HUES64 (cell line): Measurements from ENCODE around the gene FNDC10.

Experiments used
- H3K27ac ChIP-seq: 2 replicates; pipeline ENCODE4 v1.7.0; 2013; ENCODE audit warnings: low read depth, low read length, inconsistent platforms
- H3K27me3 ChIP-seq: 2 replicates; pipeline ENCODE4 v1.6.1; 2013; ENCODE audit warnings: mild to moderate bottlenecking, low read length; ENCODE audit not compliant: insufficient read depth
- H3K36me3 ChIP-seq: 2 replicates; pipeline ENCODE4 v1.6.1; 2013; ENCODE audit warnings: mild to moderate bottlenecking, low read length; ENCODE audit not compliant: insufficient read depth
- H3K4me1 ChIP-seq: 2 replicates; pipeline ENCODE4 v1.6.1; 2013; ENCODE audit warnings: mild to moderate bottlenecking, low read length, moderate library complexity; ENCODE audit not compliant: insufficient read depth
- H3K4me3 ChIP-seq: 2 replicates; pipeline ENCODE4 v1.5.1; 2013; ENCODE audit warnings: mild to moderate bottlenecking, low read length, moderate library complexity
- H3K9ac ChIP-seq: 2 replicates; pipeline ENCODE4 v1.6.1; 2013; ENCODE audit warnings: mild to moderate bottlenecking, low read depth, low read length
- H3K9me3 ChIP-seq: 2 replicates; pipeline ENCODE4 v1.6.1; 2013; ENCODE audit warnings: low read depth, low read length; ENCODE audit not compliant: insufficient read depth
- WGBS: fragments of 150-250, 120-280 bp; methylation state at CpG from one replicate; pipeline ENCODE4 v1.1.7; 2013; ENCODE audit warnings: missing lambda C conversion rate; 5-methylcytosine and 5-hydroxymethylcytosine counted together

Gene FNDC10

GRCh38 chr1:1620433-1621139, 20.7 kb upstream of the FNDC10 start:
- no peaks in the 10 kb centered on the region for H3K27me3 ChIP-seq
- 92% methylated on average over 16 of the region's 16 CpGs for WGBS
- H3K36me3 ChIP-seq, result peaks cover 4% of the 10 kb centered on the region; the same call in 1 of the 2 replicates
- H3K9ac ChIP-seq, result no peak overlapping the region
- H3K9me3 ChIP-seq, result no peaks in the 10 kb centered on the region
- no peak overlapping the region for H3K27ac ChIP-seq
- H3K4me1 ChIP-seq, result no peaks in the 10 kb centered on the region
- no peak overlapping the region for H3K4me3 ChIP-seq

DNA sequence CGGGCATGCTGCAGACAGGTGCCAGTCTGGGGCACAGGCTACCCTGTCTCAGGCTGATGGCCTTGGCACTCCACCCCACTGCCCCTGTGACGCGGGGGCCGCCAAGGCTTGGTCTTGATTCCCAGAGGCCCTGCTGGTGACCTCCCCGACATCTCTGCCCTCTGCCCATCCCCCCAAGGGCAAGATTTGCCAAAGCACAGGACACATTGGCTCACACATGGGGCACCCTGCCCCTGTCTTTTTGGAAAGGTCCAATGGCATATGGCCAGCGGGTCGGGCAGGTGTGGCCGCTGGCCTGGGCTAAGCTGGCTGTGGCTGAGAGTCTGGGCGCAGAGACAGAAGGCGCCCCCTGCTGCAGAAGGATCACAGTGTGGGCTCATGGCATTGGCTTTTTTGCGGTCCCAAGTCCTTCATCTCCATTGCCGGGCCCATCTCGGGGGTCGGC, 20.0 kb upstream of the FNDC10 start:
- Histone ChIP-seq H3K4me3 (no peak overlapping the region), H3K4me1 (no peaks in the 10 kb centered on the region), H3K9me3 (no peaks in the 10 kb centered on the region), H3K27me3 (no peaks in the 10 kb centered on the region), H3K27ac (no peak overlapping the region), H3K9ac (no peak overlapping the region), H3K36me3 (peaks cover 4% of the 10 kb centered on the region; the same call in 1 of the 2 replicates)
- WGBS, result 81% methylated on average over 14 of the region's 14 CpGs

GRCh38 chr1:1618396-1619068, 18.6 kb upstream of the FNDC10 start:
- Histone ChIP-seq H3K27me3 (no peaks in the 10 kb centered on the region), H3K4me3 (no peak overlapping the region), H3K9me3 (no peaks in the 10 kb centered on the region), H3K36me3 (peaks cover 4% of the 10 kb centered on the region; the same call in 1 of the 2 replicates), H3K27ac (no peak overlapping the region), H3K4me1 (peaks cover 6% of the 10 kb centered on the region; the same call in 1 of the 2 replicates), H3K9ac (no peak overlapping the region)
- 86% methylated on average over 9 of the region's 9 CpGs for WGBS

DNA sequence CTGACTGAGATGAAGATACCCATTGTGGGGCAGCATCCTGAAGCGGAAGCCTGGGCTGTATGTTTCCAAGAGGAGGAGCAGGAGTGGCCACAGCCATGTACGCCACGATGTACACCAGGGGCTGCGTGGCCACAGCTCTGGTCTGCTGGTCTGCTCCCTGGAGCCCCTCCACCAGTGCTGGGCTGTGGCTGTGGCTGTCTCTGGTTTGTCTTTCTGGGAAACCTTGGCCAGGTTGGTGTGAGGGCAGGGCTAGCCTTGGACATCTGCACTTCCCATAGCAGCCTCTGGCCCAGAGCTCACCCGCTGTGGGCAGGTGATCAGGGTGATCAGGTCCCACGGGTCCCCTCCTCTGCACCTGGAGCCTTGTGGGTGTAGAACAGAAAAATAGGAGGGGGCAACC, 18.0 kb upstream of the FNDC10 start:
- 95% methylated on average over 6 of the region's 6 CpGs for WGBS
- H3K36me3 ChIP-seq, result peaks cover 4% of the 10 kb centered on the region; the same call in 1 of the 2 replicates
- peaks cover 6% of the 10 kb centered on the region; the same call in 1 of the 2 replicates for H3K4me1 ChIP-seq
- H3K4me3 ChIP-seq, result no peak overlapping the region
- H3K27ac ChIP-seq, result no peak overlapping the region
- H3K9ac ChIP-seq, result no peak overlapping the region
- no peaks in the 10 kb centered on the region for H3K9me3 ChIP-seq
- H3K27me3 ChIP-seq, result no peaks in the 10 kb centered on the region

GRCh38 chr1:1617516-1617915, 17.6 kb upstream of the FNDC10 start:
- H3K27me3 ChIP-seq, result no peaks in the 10 kb centered on the region
- no peak overlapping the region for H3K9ac ChIP-seq
- no peaks in the 10 kb centered on the region for H3K9me3 ChIP-seq
- 91% methylated on average over 11 of the region's 11 CpGs for WGBS
- H3K4me3 ChIP-seq, result no peak overlapping the region
- no peak overlapping the region for H3K27ac ChIP-seq
- peaks cover 6% of the 10 kb centered on the region; the same call in 1 of the 2 replicates for H3K4me1 ChIP-seq
- H3K36me3 ChIP-seq, result peaks cover 4% of the 10 kb centered on the region; the same call in 1 of the 2 replicates

- Histone ChIP-seq H3K27ac (no peak overlapping the region), H3K36me3 (peaks cover 4% of the 10 kb centered on the region; the same call in 1 of the 2 replicates), H3K9ac (peak overlapping the region; percentile 100; the same call in 1 of the 2 replicates), H3K4me3 (peak overlapping the region; percentile 99), H3K4me1 (peaks cover 6% of the 10 kb centered on the region; the same call in 1 of the 2 replicates), H3K27me3 (no peaks in the 10 kb centered on the region), H3K9me3 (no peaks in the 10 kb centered on the region)
- WGBS, result 82% methylated on average over 19 of the region's 19 CpGs
Measured at GRCh38 chr1:1616838-1617237, 16.9 kb upstream of the FNDC10 start.

DNA sequence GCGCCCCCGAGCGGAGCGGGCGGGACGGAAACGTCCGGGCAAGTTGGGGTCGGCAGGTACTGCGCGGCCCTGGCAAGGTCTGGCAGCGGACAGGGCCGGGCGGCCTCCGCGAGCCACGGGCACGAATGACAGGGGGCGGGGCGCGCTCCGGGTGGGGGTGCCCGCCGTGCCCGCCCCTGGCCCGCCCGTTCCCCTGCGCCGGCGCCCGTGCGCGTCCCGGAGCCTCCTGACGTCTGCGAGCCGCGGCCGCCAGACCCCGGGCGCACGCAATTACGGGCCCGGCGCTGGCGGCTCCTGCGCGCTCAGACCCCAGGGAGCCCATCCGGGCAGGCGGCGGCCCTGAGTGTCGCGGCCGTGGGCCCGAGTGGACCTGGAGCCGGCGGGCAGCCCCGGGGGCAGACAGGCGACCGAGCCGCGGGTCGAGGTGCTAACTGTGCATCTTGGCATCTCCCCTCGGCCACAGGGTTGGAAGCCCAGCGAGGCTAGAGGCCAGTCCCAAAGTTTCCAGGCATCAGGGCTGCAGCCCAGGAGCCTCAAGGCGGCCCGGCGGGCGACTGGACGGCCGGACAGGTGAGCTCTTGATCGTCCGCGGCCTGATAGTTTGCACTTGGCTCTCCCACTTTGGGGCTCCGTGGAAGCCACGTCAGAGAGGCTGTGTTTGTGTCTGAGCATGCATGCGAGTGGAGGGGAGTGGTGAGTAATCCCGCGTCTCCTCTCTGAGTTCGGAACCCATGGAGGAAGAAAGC, 16.3 kb upstream of the FNDC10 start:
- H3K9me3 ChIP-seq, result no peaks in the 10 kb centered on the region
- peak overlapping the region; percentile 99 for H3K4me3 ChIP-seq
- H3K27ac ChIP-seq, result peak overlapping the region; percentile 100; the same call in 1 of the 2 replicates
- H3K27me3 ChIP-seq, result no peaks in the 10 kb centered on the region
- H3K9ac ChIP-seq, result peak overlapping the region; percentile 100
- peaks cover 6% of the 10 kb centered on the region; the same call in 1 of the 2 replicates for H3K4me1 ChIP-seq
- peaks cover 4% of the 10 kb centered on the region; the same call in 1 of the 2 replicates for H3K36me3 ChIP-seq
- 8% methylated on average over 80 of the region's 80 CpGs for WGBS

DNA sequence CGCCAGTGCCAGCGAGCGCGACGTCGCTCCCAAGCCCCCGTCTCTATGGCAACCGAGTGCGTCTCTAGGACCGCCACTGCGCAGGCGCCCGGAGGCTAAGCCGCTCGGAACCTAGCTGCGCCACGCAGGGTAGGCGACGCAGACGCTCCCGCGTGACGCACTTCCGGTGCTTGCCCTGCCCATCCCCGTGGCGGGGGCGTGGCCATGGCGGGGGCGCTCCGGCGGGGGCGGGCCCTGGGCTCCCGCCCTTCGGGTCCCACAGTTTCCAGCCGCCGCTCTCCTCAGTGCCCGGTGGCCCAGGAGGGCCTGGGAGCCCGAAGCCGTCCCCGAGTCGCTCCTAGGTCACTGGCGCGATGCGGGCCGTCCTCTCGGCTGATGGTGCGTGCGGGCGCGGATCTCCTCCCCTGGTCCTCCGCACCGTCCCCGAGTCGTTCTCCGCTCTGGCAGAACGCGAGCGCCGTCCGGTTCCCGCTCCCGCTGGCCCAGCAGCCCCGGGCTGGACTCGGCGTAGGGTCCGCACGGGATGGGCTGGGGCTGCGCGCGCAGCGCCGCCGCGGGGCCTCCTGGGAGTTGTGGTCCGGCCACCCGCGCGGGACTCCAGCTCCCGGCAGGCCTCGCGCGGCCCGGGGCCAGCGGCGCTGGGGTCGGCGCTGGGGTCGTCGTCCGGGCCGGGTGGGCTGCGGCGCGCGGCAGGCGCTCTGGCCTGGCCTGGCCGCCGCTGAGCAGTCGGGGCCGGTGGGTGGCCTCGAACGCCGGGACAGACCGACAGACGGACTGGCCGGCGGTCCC, 15.5 kb upstream of the FNDC10 start, which contains the start of gene MIB2:
TSS of gene MIB2 (plus strand) at position 245 of the 789 bp plus-strand sequence. CDS start 7,953 bp downstream, outside the sequence.
- Histone ChIP-seq H3K27ac (peak within 1 kb of the TSS; percentile 100), H3K9me3 (no peaks in the 10 kb centered on the region), H3K27me3 (no peaks in the 10 kb centered on the region), H3K4me3 (peak within 1 kb of the TSS; percentile 99), H3K4me1 (peaks cover 6% of the 10 kb centered on the region; the same call in 1 of the 2 replicates), H3K36me3 (peaks cover 4% of the 10 kb centered on the region; the same call in 1 of the 2 replicates), H3K9ac (peak within 1 kb of the TSS; percentile 100)
- under 1% methylated on average over 107 of the region's 107 CpGs for WGBS

GRCh38 chr1:1614954-1615255, 15.0 kb upstream of the FNDC10 start:
- no peaks in the 10 kb centered on the region for H3K27me3 ChIP-seq
- H3K9me3 ChIP-seq, result no peaks in the 10 kb centered on the region
- peak overlapping the region; percentile 17; the same call in 1 of the 2 replicates for H3K27ac ChIP-seq
- WGBS, result 1% methylated on average over 23 of the region's 23 CpGs
- H3K4me3 ChIP-seq, result peak overlapping the region; percentile 99
- peaks cover 4% of the 10 kb centered on the region; the same call in 1 of the 2 replicates for H3K36me3 ChIP-seq
- H3K4me1 ChIP-seq, result peaks cover 6% of the 10 kb centered on the region; the same call in 1 of the 2 replicates
- H3K9ac ChIP-seq, result peak overlapping the region; percentile 66; the same call in 1 of the 2 replicates
